ENCODE results near the gene TMEM125. TPM values are rescaled to one million over a fixed set of nuclear protein-coding genes. Genes with fewer than 3 reads are reported as not detected.

Gene TMEM125
- total RNA-seq, 1 donor: not detected

DNA sequence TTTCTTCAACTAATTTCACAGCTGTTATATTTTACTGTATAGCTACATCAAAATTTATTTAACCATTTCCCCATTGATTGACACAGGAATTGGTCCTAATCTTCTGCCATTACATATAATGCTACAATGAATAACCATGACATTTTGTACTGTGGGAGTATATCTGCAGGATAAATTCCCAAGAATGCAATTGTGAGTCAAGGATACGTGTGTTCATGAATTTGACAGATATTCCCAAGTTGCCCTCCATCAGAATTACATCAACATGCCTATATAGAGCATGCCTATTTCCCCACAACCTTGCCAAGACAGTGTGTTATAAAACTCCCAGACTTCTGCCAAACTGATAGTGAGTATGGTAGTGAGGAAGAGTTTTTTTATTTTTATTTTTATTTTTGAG, 28.3 kb downstream of the TMEM125 start:
- TF ChIP-seq, protein P1, sequence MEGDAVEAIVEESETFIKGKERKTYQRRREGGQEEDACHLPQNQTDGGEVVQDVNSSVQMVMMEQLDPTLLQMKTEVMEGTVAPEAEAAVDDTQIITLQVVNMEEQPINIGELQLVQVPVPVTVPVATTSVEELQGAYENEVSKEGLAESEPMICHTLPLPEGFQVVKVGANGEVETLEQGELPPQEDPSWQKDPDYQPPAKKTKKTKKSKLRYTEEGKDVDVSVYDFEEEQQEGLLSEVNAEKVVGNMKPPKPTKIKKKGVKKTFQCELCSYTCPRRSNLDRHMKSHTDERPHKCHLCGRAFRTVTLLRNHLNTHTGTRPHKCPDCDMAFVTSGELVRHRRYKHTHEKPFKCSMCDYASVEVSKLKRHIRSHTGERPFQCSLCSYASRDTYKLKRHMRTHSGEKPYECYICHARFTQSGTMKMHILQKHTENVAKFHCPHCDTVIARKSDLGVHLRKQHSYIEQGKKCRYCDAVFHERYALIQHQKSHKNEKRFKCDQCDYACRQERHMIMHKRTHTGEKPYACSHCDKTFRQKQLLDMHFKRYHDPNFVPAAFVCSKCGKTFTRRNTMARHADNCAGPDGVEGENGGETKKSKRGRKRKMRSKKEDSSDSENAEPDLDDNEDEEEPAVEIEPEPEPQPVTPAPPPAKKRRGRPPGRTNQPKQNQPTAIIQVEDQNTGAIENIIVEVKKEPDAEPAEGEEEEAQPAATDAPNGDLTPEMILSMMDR (IDR thresholded peaks at IDR 0.05; ENCODE audit: insufficient read depth, low read length): no peak

DNA sequence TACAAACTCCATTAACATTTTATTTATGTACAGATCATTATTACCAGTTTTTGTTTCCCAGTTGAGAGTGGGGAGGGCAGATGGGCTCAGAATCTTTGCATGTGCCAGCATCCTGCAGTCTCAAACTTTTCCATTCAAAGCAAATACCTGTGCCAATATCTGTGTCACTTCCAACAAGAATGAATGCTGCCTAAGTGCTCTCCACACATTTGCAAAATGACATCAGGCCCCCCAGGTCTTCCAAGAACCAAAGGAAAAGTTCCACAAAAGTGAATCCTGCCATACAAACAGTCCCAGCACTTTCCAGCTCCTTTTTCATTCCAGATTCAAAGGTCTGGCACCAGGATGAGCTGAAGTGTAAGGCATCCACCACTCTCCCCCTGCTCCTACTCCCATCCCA, 29.3 kb downstream of the TMEM125 start:
- no peak for DNase-seq (ENCODE audit: low read depth)
- TF ChIP-seq, protein P1 (IDR thresholded peaks at IDR 0.05; ENCODE audit: insufficient read depth, low read length): no peak
- no peak overlapping the region for H3K4me3 ChIP-seq (ENCODE audit: low read depth, low read length)

More for the DNA sequence above, 28.3 kb downstream of the TMEM125 start:
- no peak overlapping the region for H3K4me3 ChIP-seq (ENCODE audit: low read depth, low read length)
- DNase-seq (ENCODE audit: low read depth): no peak

DNA sequence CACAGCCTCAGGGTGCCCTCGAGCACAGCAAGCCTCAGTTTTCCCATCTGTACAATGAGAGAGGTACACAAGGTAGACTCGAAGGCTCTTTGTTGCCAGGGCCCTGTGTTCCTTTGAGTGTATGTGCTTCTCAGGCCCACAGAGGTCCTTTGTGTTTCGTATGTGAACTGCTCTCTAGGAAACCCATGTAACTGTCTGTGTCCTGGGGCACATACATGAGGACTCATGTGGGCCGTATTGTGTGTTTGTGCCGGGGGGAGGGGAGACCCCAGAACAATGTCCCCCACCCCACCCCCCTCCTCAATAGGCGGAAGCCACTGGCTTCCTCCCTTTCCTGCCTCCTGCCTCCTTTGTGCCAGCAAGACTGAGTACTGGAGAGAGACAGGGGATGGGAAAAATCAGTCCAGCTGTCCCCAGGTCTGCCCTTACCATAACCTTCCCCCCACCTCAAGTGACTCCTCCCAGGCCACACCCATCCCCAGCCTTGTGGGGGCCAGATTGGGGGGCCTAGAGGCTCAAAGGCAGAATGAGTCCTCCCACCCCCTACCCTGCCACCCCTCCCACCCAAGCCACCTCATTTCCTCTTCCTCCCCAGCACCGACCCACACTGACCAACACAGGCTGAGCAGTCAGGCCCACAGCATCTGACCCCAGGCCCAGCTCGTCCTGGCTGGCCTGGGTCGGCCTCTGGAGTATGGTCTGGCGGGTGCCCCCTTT, 30.8 kb downstream of the TMEM125 start, which contains the start of gene TIE1:
TSS of gene TIE1 (plus strand) at position 605 of the 717 bp plus-strand sequence. CDS start at position 695, 90 bp downstream.
- no peak within 1 kb of the TSS for H3K4me3 ChIP-seq (ENCODE audit: low read depth, low read length)
- TF ChIP-seq, protein P1 (IDR thresholded peaks at IDR 0.05; ENCODE audit: insufficient read depth, low read length): no peak
- DNase-seq (ENCODE audit: low read depth): no peak

DNA sequence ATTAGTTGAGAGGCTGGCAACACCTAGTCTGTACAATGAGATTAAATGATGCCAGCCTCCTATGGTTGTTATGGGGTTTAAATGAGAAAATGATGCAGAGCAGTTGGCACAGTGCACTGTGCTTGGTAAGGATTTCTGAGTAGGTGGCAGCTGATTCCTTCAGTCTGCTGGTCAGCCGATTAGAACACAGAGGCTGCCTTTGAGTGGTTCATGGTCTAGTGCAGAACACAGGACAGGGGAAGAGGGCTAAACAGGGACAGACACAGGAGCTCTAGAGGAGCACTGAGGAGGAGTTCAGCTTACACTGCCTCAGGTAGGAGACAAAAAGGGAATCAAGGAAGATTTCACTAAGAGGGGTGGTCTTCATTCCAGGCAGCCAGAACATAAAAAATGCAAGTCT, 32.4 kb downstream of the TMEM125 start:
- no peak overlapping the region for H3K4me3 ChIP-seq (ENCODE audit: low read depth, low read length)
- TF ChIP-seq, protein P1 (IDR thresholded peaks at IDR 0.05; ENCODE audit: insufficient read depth, low read length): no peak
- DNase-seq (ENCODE audit: low read depth): no peak

DNA sequence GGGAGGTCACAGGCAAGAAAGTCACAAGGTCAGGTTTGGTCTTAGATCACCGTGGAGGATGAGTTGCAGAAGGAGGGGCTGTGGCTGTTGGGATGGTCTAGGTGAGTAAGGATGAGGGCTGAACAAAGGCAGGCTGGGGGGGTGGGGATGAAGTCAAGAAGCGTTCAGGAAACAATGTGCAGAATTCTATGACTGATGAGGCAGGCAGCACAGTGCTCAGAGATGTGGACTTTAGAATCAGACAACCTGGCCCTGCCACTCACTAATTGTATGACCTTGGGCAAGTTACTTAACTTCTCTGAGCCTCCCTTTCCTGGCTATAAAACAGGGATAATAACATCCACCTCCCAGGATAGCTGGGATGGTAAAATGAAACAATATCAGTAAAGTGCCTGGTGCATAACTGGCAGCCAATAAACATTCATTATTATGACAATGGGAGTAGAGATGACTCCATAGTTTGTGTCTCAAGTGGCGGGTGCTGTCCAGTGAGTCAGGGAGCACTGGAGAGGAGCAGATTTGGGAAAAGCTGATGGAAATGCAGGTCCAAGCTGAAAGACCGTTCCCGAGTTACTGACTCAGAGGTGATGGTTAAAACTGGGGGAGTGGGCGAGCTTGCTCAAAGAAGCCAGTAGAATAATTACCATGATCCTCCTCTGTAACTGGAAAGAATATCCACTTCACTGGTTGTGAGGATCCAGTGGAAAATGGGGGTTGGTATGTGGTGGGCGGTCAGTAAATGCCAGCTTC, 33.1 kb downstream of the TMEM125 start:
- TF ChIP-seq, protein P1 (IDR thresholded peaks at IDR 0.05; ENCODE audit: insufficient read depth, low read length): no peak
- no peak for DNase-seq (ENCODE audit: low read depth)
- H3K4me3 ChIP-seq (ENCODE audit: low read depth, low read length): no peak overlapping the region

DNA sequence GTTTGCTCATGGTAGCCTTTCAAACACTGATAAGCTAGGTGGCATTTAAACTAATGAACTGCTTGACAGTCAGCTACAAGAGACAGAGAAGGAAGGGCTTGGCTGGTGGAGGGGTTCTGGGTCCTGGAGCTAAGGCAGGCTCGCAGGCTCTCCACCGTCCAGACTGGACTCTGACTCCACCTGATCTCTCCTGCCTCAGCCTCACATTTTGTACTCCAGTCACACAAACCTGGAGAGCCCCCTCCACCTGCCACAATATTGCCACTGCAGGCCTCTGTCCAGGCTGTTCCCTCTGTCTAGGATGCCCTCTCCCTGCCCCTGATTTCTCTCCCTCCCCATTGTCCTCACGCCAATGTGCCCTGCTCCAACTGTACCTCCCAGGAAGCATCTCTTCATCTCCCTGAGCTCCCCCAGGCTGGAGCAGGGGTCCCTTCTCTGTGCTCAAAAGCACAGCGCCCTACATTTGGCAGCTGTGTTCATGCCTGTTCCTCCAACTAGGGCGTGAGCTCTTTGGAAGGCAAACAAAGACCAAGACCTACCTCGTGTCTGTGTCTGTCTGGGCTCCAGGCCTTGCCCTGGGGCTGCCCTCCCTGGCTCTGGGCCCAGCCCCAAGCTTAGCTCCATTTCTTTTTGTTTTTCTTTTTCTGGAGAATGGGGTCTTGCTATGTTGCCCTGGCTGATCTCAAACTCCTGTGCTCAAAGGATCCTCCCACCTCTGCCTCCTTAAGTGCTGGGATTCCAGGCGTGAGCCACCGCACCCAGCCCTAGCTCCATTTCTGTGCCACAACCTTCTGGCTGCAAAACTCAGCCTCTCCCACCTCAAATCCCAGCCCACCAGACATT, 33.9 kb downstream of the TMEM125 start:
- H3K4me3 ChIP-seq (ENCODE audit: low read depth, low read length): no peak overlapping the region
- TF ChIP-seq, protein P1 (IDR thresholded peaks at IDR 0.05; ENCODE audit: insufficient read depth, low read length): no peak
- DNase-seq (ENCODE audit: low read depth): no peak
